Activated CD4-positive, alpha-beta memory T cell treated with anti-CD3 and anti-CD28 coated beads, Interleukin-2, amount 10 ng/mL, durations not matched to agents 7 days and 5 days (primary cell): ENCODE measurements around the gene DNASE1L1. TPM values are rescaled to one million over a fixed set of nuclear protein-coding genes. Genes with fewer than 3 reads are reported as not detected.

ENCODE experiments used
- CTCF ChIA-PET: fragments of 350-600 bp; sonication (Branson Sonifier 250); formaldehyde crosslinking; loops from one replicate; lab custom pipeline; 2021; ENCODE audit warnings: antibody characterized with exemption, inconsistent platforms; lab: Charles Lee
- POLR2A ChIA-PET: fragments of 350-600 bp; sonication (Branson Sonifier 250); formaldehyde crosslinking; loops from one replicate; lab custom pipeline; 2021; ENCODE audit warnings: antibody characterized with exemption; lab: Charles Lee
- DNase-seq: peaks from one replicate; pipeline ENCODE4 v3.0.0-alpha.2; 2020
- H3K27ac Mint-ChIP-seq: one replicate; pipeline ENCODE4 v1.8.0; 2021; ENCODE audit warnings: mild to moderate bottlenecking, mixed read lengths
- H3K27me3 Mint-ChIP-seq: one replicate; pipeline ENCODE4 v1.8.0; 2021; ENCODE audit warnings: mixed read lengths
- H3K36me3 Mint-ChIP-seq: one replicate; pipeline ENCODE4 v1.8.0; 2021; ENCODE audit warnings: low read depth, mixed read lengths
- H3K4me1 Mint-ChIP-seq: one replicate; pipeline ENCODE4 v1.8.0; 2021; ENCODE audit warnings: mixed read lengths
- H3K4me3 Mint-ChIP-seq: one replicate; pipeline ENCODE4 v1.8.0; 2021; ENCODE audit warnings: mild to moderate bottlenecking, mixed read lengths
- H3K9me3 Mint-ChIP-seq: one replicate; pipeline ENCODE4 v1.8.0; 2021; ENCODE audit warnings: mixed read lengths
- total RNA-seq, 2 experiments: library from RNA; stranded (reverse); gene quantifications; one replicate each; pipeline ENCODE4 v1.2.3, GENCODE V29; 2021

Gene DNASE1L1
- 10 to 100 TPM; 23.3 to 23.7 TPM for total RNA-seq

DNA sequence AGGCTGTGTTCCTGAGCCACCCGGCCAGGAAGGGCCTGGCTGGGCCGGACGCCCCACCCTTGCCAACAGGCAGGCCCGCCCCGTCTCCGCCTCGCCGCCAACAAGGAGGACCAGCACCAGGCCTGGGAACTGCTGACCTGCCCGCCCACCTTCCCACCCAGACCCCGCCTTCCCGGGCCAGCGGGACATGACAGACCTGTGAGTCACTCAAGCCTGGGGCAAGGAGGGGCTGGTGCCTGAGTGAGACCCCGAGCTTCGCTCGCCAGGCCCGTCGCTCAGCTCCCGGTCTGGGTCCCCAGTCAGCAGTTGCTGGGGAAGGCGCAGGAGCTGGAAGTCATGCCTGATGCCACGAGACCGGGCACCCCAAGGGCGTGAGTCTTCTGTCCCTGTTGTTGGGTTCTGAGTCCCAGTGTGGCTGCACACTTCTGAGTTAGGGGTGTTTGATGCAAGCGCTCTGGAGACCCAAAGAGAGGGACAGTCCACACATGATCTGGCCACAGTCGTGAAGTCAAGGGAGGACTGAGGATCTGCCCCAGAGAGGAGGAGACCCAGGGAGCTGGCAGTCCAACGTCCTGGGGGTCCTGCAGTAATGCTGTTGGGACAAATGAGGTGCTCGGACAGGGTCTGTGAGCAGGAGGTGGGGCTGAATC lies at the start of gene DNASE1L1:
Gene DNASE1L1 (minus strand): TSS at position 33 of the 650 bp plus-strand sequence. CDS start 3,686 bp downstream, outside the sequence.
- peaks cover 18% of the 10 kb centered on the region for H3K4me1 Mint-ChIP-seq
- ChIA-PET POLR2A (interaction anchor here (1.0 to 4.8 kb wide), 4 partner anchors 10 to 107 kb away, joined by 4 to 103 read pairs (median 22); partner anchors contain the start of genes ATP6AP1, FAM3A, RPL10 and SLC10A3), CTCF (interaction anchor here (1.6 kb wide), 1 partner anchor 11 kb away, joined by 5 read pairs; the partner anchor contains the start of gene RPL10)
- no peak for DNase-seq
- peaks cover 18% of the 10 kb centered on the region for H3K36me3 Mint-ChIP-seq
- peak within 1 kb of the TSS; percentile 67 for H3K27ac Mint-ChIP-seq
- no peaks in the 10 kb centered on the region for H3K9me3 Mint-ChIP-seq
- H3K27me3 Mint-ChIP-seq, result no peaks in the 10 kb centered on the region
- H3K4me3 Mint-ChIP-seq, result peak within 1 kb of the TSS; percentile 61

DNA sequence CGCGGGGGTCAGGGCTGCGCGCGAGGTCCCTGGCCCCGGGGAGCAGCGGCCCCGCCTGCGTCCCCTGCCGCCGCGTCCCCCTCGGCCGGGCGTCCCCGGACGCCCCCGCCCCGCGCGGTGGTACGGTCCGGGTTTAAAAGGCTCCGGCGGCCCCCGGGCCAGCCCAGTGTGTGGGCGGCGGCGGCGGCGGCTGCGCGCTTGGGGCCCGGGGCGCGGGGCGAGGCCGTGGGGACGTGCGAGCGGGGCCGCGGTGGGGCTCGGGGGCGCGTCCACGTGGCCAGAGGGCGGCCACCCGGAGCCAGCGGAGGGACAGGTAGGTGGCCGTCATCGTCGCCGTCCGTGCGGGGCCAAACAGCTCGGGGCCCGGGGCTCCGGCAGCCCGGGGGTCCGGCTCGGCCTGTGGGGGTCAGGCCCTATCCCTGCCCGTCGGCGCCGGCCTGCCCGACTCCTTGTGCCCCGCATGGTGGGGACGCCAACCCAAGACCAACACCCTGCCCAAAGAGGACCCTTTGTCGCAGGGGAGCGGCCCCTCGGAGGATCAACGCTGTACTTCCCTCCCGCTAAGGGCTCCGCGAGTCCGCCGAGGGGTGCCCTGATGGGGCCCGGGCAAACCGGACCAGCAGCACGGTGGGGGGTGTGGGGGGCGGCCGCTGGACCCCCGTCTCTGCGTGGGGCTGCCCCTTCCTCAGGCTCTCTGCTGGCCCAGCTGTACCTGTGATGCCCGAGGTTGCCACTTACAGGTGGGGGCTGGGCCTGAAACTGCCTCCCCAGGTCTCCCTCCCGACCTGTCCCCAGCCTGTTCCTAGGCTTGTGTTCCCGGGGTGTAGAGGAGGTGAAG lies 49.3 kb upstream of the DNASE1L1 start, which contains the start of gene PLXNA3:
Gene PLXNA3 (plus strand): TSS at position 166 of the 838 bp plus-strand sequence. CDS start 1,903 bp downstream, outside the sequence.
- peaks cover 13% of the 10 kb centered on the region for H3K4me1 Mint-ChIP-seq
- peak; percentile 62 for DNase-seq

DNA sequence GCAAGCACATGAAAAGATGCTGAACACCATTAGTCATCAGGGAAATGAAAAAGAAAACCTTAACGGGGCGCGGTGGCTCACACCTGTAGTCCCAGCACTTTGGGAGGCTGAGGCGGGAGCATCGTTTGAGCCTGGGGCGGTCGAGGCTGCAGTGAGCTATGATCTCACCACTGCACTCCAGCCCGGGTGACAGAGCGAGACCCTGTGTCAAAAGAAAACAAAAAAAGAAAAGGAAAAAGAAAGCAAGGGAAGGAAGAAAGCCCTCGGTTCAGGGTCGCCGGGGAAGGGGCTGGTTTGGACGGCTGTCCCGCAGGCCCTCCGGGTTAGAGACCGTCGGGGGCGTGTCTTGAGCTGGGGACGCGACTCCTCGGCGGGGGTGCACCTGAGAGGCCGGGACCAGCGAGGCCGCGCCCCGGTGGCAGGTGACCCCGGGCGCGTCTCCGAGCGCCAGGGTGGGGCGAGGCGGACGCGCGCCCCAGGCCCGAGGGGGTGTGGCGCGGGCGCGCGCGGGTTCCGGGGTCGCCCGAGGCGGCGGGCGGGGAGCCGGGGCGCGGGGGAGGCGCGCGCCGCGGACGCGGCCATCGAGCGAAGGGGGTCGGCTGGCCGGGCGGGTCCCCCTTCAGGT lies 48.5 kb upstream of the DNASE1L1 start:
- H3K4me3 Mint-ChIP-seq, result peak overlapping the region; percentile 92
- H3K27me3 Mint-ChIP-seq, result no peaks in the 10 kb centered on the region
- ChIA-PET CTCF (no interaction called here), POLR2A (interaction anchor here (1.0 to 2.6 kb wide), 6 partner anchors 16 to 84 kb away, joined by 3 to 14 read pairs (median 4); partner anchors contain the start of genes FLNA, RPL10, SLC10A3 and UBL4A)
- H3K36me3 Mint-ChIP-seq, result peaks cover 13% of the 10 kb centered on the region
- H3K4me1 Mint-ChIP-seq, result peaks cover 13% of the 10 kb centered on the region
- H3K27ac Mint-ChIP-seq, result peak overlapping the region; percentile 88
- peak; percentile 61 for DNase-seq
- H3K9me3 Mint-ChIP-seq, result no peaks in the 10 kb centered on the region

More for the DNA sequence above, 49.3 kb upstream of the DNASE1L1 start, which contains the start of gene PLXNA3:
- H3K9me3 Mint-ChIP-seq, result no peaks in the 10 kb centered on the region
- POLR2A ChIA-PET, result interaction anchor here (0.9 to 2.6 kb wide), 14 partner anchors 15 to 84 kb away, joined by 3 to 14 read pairs (median 4); partner anchors contain the start of genes FAM50A, FLNA, RPL10 and SLC10A3
- no peaks in the 10 kb centered on the region for H3K27me3 Mint-ChIP-seq
- peak within 1 kb of the TSS; percentile 92 for H3K4me3 Mint-ChIP-seq
- H3K27ac Mint-ChIP-seq, result peak within 1 kb of the TSS; percentile 88
- CTCF ChIA-PET, result interaction anchor here (0.6 kb wide), 1 partner anchor 161 kb away, joined by 3 read pairs; no protein-coding TSS in a partner anchor
- H3K36me3 Mint-ChIP-seq, result peaks cover 11% of the 10 kb centered on the region

- Mint-ChIP-seq H3K36me3 (peaks cover 20% of the 10 kb centered on the region), H3K9me3 (no peaks in the 10 kb centered on the region), H3K4me1 (peaks cover 5% of the 10 kb centered on the region), H3K4me3 (no peak overlapping the region), H3K27me3 (no peaks in the 10 kb centered on the region), H3K27ac (no peak overlapping the region)
- POLR2A ChIA-PET, result no interaction called here
- DNase-seq, result no peak
- CTCF ChIA-PET, result no interaction called here
These were observed 43.8 kb upstream of the DNASE1L1 start for GRCh38 chrX:154452823-154453222.

DNA sequence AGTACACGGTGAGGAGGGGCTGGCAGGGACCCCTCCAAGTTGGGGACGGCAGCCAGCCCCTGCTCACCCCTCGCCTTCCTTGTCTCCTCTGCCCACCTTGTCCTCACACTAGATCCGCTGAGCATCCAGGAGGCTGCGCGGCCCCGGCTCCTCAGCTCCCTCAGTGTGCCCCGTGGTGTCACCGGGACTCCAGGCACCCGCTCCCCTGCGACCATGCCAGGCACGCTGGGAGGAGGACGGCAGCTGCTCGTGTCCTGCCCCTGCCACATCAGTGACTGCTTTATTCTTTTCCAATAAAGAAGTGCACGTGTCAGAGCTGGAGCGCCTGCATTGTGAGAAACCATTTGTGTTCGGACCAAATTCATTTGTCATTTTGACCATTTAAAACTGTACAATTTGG lies 41.3 kb upstream of the DNASE1L1 start:
- no peak for DNase-seq
- H3K27ac Mint-ChIP-seq, result no peak overlapping the region
- H3K9me3 Mint-ChIP-seq, result no peaks in the 10 kb centered on the region
- CTCF ChIA-PET, result no interaction called here
- peaks cover 29% of the 10 kb centered on the region for H3K36me3 Mint-ChIP-seq
- H3K4me1 Mint-ChIP-seq, result peaks cover 9% of the 10 kb centered on the region
- H3K27me3 Mint-ChIP-seq, result no peaks in the 10 kb centered on the region
- POLR2A ChIA-PET, result interaction anchor here (1.3 kb wide), 1 partner anchor 14 kb away, joined by 3 read pairs; no protein-coding TSS in a partner anchor
- H3K4me3 Mint-ChIP-seq, result no peak overlapping the region

DNA sequence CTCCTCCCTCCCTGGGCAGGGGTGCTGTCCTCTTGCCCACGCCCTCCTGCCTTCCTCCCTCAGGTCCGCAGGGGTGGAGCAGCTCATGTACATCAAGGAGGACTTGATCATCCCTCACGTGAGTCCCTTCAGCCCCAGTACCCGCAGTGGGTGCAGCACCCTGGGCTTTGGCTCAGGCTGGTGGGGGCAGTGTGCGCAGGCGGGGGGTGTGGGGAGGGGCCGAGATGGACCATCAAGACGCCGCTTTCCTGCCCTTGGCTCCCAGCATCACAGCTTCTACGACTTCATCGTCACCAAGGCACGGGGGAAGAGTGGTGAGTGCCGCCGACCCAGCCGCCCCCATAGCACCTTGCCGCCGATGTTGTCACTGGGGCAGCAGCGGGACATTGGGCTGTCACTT lies 40.6 kb upstream of the DNASE1L1 start:
- ChIA-PET POLR2A (interaction anchor here (1.3 kb wide), 1 partner anchor 14 kb away, joined by 3 read pairs; no protein-coding TSS in a partner anchor), CTCF (interaction anchor here (0.7 kb wide), 1 partner anchor 463 kb away, joined by 3 read pairs; no protein-coding TSS in a partner anchor)
- no peaks in the 10 kb centered on the region for H3K27me3 Mint-ChIP-seq
- no peak overlapping the region for H3K27ac Mint-ChIP-seq
- no peaks in the 10 kb centered on the region for H3K9me3 Mint-ChIP-seq
- peaks cover 14% of the 10 kb centered on the region for H3K4me1 Mint-ChIP-seq
- no peak for DNase-seq
- H3K36me3 Mint-ChIP-seq, result peaks cover 28% of the 10 kb centered on the region
- no peak overlapping the region for H3K4me3 Mint-ChIP-seq

DNA sequence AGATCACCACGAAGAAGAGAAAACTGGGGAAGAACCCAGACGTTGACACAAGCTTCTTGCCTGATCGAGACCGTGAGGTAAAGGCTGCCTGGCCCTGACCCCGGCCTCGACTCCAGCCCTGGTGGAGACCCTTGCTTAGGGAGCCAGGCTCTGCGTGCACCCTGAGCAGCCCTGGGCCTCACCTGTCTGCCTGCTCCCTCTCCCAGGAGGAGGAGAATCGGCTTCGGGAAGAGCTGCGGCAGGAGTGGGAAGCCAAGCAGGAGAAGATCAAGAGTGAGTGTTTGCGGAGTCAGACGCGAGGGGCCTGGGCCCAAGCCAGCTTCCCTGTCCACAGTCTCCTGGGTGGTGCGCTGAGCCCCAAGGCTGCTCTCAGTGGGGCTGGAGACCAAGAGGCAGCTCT lies 39.4 kb upstream of the DNASE1L1 start:
- Mint-ChIP-seq H3K27me3 (no peaks in the 10 kb centered on the region), H3K4me1 (peaks cover 15% of the 10 kb centered on the region), H3K27ac (no peak overlapping the region), H3K9me3 (no peaks in the 10 kb centered on the region), H3K4me3 (no peak overlapping the region), H3K36me3 (peaks cover 23% of the 10 kb centered on the region)
- no peak for DNase-seq
- CTCF ChIA-PET, result no interaction called here
- POLR2A ChIA-PET, result no interaction called here

DNA sequence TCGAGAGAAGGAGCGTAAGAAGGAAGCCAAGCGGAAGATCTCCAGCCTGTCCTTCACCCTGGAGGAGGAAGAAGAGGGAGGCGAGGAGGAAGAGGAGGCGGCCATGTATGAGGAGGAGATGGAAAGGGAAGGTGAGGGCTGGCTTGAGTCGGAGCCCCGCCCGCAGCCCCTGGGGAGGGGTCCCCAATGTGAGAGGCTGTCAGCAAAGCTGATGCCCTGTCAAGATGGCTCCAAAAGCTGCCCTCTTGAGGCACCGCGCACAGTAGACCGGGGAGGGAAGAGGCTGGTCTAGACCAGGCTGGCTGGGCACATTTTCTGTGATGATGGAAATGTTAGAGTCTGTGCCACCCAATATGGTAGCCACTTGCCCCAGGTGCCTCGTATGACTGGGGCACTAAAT lies 37.4 kb upstream of the DNASE1L1 start:
- no peak overlapping the region for H3K27ac Mint-ChIP-seq
- ChIA-PET CTCF (no interaction called here), POLR2A (no interaction called here)
- no peaks in the 10 kb centered on the region for H3K9me3 Mint-ChIP-seq
- H3K4me3 Mint-ChIP-seq, result no peak overlapping the region
- peaks cover 22% of the 10 kb centered on the region for H3K4me1 Mint-ChIP-seq
- DNase-seq, result no peak
- peaks cover 23% of the 10 kb centered on the region for H3K36me3 Mint-ChIP-seq
- H3K27me3 Mint-ChIP-seq, result no peaks in the 10 kb centered on the region

- peaks cover 23% of the 10 kb centered on the region for H3K36me3 Mint-ChIP-seq
- H3K4me1 Mint-ChIP-seq, result peaks cover 27% of the 10 kb centered on the region
- H3K27ac Mint-ChIP-seq, result no peak overlapping the region
These were observed 36.7 kb upstream of the DNASE1L1 start for GRCh38 chrX:154445776-154446175.

GRCh38 chrX:154444755-154445246 lies 35.7 kb upstream of the DNASE1L1 start:
- ChIA-PET CTCF (no interaction called here), POLR2A (interaction anchor here (1.9 kb wide), 1 partner anchor 32 kb away, joined by 6 read pairs; no protein-coding TSS in a partner anchor)
- Mint-ChIP-seq H3K9me3 (no peaks in the 10 kb centered on the region), H3K36me3 (peaks cover 29% of the 10 kb centered on the region), H3K4me3 (peak overlapping the region; percentile 49), H3K27me3 (no peaks in the 10 kb centered on the region), H3K27ac (no peak overlapping the region), H3K4me1 (peaks cover 33% of the 10 kb centered on the region)
- DNase-seq, result no peak

More at GRCh38 chrX:154445776-154446175, 36.7 kb upstream of the DNASE1L1 start:
- Mint-ChIP-seq H3K9me3 (no peaks in the 10 kb centered on the region), H3K4me3 (no peak overlapping the region), H3K27me3 (no peaks in the 10 kb centered on the region)
- POLR2A ChIA-PET, result no interaction called here
- CTCF ChIA-PET, result no interaction called here
- no peak for DNase-seq

- H3K36me3 Mint-ChIP-seq, result peaks cover 29% of the 10 kb centered on the region
- peak; percentile 76 for DNase-seq
- ChIA-PET POLR2A (interaction anchor here (0.6 to 1.9 kb wide), 2 partner anchors 15 to 32 kb away, joined by 3 to 6 read pairs; no protein-coding TSS in a partner anchor), CTCF (no interaction called here)
- H3K9me3 Mint-ChIP-seq, result no peaks in the 10 kb centered on the region
- peak within 1 kb of the TSS; percentile 82 for H3K27ac Mint-ChIP-seq
- H3K27me3 Mint-ChIP-seq, result no peaks in the 10 kb centered on the region
- H3K4me3 Mint-ChIP-seq, result peak within 1 kb of the TSS; percentile 69
- peaks cover 33% of the 10 kb centered on the region for H3K4me1 Mint-ChIP-seq
These were observed 35.1 kb upstream of the DNASE1L1 start, which contains the start of gene FAM50A for GRCh38 chrX:154443992-154444754. Gene FAM50A, plus strand, starts transcription at chrX:154444141. Its CDS starts 95 bp downstream, at chrX:154444236.
